SK-N-SH (cell line): ENCODE data around the gene WDR90.

Experiments used
- CTCF ChIP-seq: fragments of 200-600 bp; sonication (generic); IDR thresholded peaks from 2 replicates; pipeline ENCODE4 v1.6.1; 2017; ENCODE audit warnings: antibody characterized with exemption, mild to moderate bottlenecking, moderate library complexity
- PBX3 ChIP-seq: IDR thresholded peaks from 2 replicates; pipeline ENCODE4; 2012
- RAD21 ChIP-seq: IDR thresholded peaks from 2 replicates; pipeline ENCODE4 v1.6.1; 2012; ENCODE audit warnings: mild to moderate bottlenecking, low read length
- RFX5 ChIP-seq: IDR thresholded peaks from 2 replicates; pipeline ENCODE4 v1.6.1; 2012; ENCODE audit warnings: mild to moderate bottlenecking, improper control_type of control experiment, low read length
- SIN3A ChIP-seq: IDR thresholded peaks from 2 replicates; pipeline ENCODE4 v1.6.1; 2012; ENCODE audit warnings: low read depth, mild to moderate bottlenecking, low read length, moderate library complexity, borderline replicate concordance

- TF ChIP-seq PBX3 (no peak), CTCF (no peak), RFX5 (no peak), SIN3A (no peak), RAD21 (no peak)
Observed at GRCh38 chr16:609316-609715, 39.8 kb upstream of the WDR90 start.
